ENCODE data around the gene EXOG.

EXOG gene

DNA sequence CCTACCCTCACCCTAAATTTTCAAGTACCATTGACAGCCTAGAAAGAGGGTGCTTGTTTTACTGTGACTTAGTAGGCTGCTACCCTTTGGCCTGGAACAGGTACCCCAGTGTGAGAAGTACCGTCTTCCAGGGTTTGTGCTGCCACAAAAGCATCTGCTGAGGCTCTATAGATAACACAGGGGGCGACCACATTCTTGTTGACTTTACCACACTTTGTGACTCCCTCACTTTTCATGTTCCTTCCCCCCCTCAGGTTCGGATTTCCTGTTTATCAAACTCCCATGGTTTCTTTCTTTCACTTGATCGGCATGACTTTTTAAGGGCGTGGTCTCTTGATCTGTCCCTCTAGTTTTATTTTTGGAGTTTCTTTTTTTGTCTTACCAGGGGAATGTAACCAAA, 23.5 kb downstream of the EXOG start:
- H3K27me3 ChIP-seq (ENCODE audit: control insufficient read depth, insufficient read depth, low read length): no peaks in the 10 kb centered on the region
- no peaks in the 10 kb centered on the region for H3K36me3 ChIP-seq (ENCODE audit: control insufficient read depth, insufficient read depth, low read length)
- no peak overlapping the region for H3K4me3 ChIP-seq (ENCODE audit: low read depth, low read length)
- peaks cover 8% of the 10 kb centered on the region for H3K4me1 ChIP-seq (ENCODE audit: control insufficient read depth, insufficient read depth, low read length)
- no peaks in the 10 kb centered on the region for H3K9me3 ChIP-seq (ENCODE audit: control insufficient read depth, insufficient read depth, low read length)
- H3K9ac ChIP-seq (ENCODE audit: low read depth, low read length): no peak overlapping the region

- Histone ChIP-seq H3K9ac (ENCODE audit: low read depth, low read length) (no peak overlapping the region), H3K4me1 (ENCODE audit: control insufficient read depth, insufficient read depth, low read length) (peaks cover 8% of the 10 kb centered on the region), H3K27me3 (ENCODE audit: control insufficient read depth, insufficient read depth, low read length) (no peaks in the 10 kb centered on the region), H3K36me3 (ENCODE audit: control insufficient read depth, insufficient read depth, low read length) (no peaks in the 10 kb centered on the region), H3K4me3 (ENCODE audit: low read depth, low read length) (no peak overlapping the region), H3K9me3 (ENCODE audit: control insufficient read depth, insufficient read depth, low read length) (no peaks in the 10 kb centered on the region)
These were observed 25.3 kb downstream of the EXOG start for GRCh38 chr3:38521391-38521987.

- no peaks in the 10 kb centered on the region for H3K36me3 ChIP-seq (ENCODE audit: control insufficient read depth, insufficient read depth, low read length)
- H3K9me3 ChIP-seq (ENCODE audit: control insufficient read depth, insufficient read depth, low read length): no peaks in the 10 kb centered on the region
- peaks cover 8% of the 10 kb centered on the region for H3K4me1 ChIP-seq (ENCODE audit: control insufficient read depth, insufficient read depth, low read length)
- H3K9ac ChIP-seq (ENCODE audit: low read depth, low read length): no peak overlapping the region
- H3K27me3 ChIP-seq (ENCODE audit: control insufficient read depth, insufficient read depth, low read length): no peaks in the 10 kb centered on the region
- H3K4me3 ChIP-seq (ENCODE audit: low read depth, low read length): no peak overlapping the region
These were observed 25.9 kb downstream of the EXOG start for GRCh38 chr3:38522002-38522401.

DNA sequence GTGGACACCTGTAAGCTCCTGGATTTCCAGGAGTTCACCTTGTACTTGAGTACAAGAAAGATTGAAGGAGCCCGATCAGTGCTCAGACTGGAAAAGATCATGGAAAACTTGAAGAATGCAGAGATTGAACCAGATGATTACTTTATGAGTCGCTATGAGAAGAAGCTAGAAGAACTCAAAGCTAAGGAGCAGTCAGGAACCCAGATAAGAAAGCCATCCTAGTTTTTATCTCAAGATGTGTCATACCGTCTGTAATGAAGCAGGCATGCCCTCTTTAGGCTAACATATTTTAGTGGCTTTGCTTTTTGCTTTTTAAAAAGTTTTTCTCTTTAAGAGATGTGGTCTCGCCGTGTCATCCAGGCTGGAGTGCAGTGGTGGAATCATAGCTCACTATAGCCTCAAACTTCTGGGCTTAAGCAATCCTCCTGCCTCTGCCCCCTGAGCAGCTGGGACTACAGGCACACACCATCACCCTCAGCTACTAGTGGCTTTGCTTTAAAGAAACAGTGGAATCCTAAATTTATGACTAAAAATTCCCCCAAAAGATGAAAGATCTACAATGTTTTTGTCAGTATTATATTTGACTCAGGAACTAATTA, 28.1 kb downstream of the EXOG start:
- H3K4me1 ChIP-seq (ENCODE audit: control insufficient read depth, insufficient read depth, low read length): peaks cover 8% of the 10 kb centered on the region
- H3K4me3 ChIP-seq (ENCODE audit: low read depth, low read length): no peak overlapping the region
- no peak overlapping the region for H3K9ac ChIP-seq (ENCODE audit: low read depth, low read length)
- H3K36me3 ChIP-seq (ENCODE audit: control insufficient read depth, insufficient read depth, low read length): no peaks in the 10 kb centered on the region
- no peaks in the 10 kb centered on the region for H3K27me3 ChIP-seq (ENCODE audit: control insufficient read depth, insufficient read depth, low read length)
- H3K9me3 ChIP-seq (ENCODE audit: control insufficient read depth, insufficient read depth, low read length): no peaks in the 10 kb centered on the region

- no peaks in the 10 kb centered on the region for H3K27me3 ChIP-seq (ENCODE audit: control insufficient read depth, insufficient read depth, low read length)
- H3K4me1 ChIP-seq (ENCODE audit: control insufficient read depth, insufficient read depth, low read length): no peaks in the 10 kb centered on the region
- no peaks in the 10 kb centered on the region for H3K9me3 ChIP-seq (ENCODE audit: control insufficient read depth, insufficient read depth, low read length)
- no peaks in the 10 kb centered on the region for H3K36me3 ChIP-seq (ENCODE audit: control insufficient read depth, insufficient read depth, low read length)
- no peak overlapping the region for H3K4me3 ChIP-seq (ENCODE audit: low read depth, low read length)
- H3K9ac ChIP-seq (ENCODE audit: low read depth, low read length): no peak overlapping the region
These were observed 30.7 kb downstream of the EXOG start for GRCh38 chr3:38526792-38527191.

GRCh38 chr3:38528457-38528856, 32.3 kb downstream of the EXOG start:
- H3K9ac ChIP-seq (ENCODE audit: low read depth, low read length): no peak overlapping the region
- H3K4me3 ChIP-seq (ENCODE audit: low read depth, low read length): no peak overlapping the region
- H3K4me1 ChIP-seq (ENCODE audit: control insufficient read depth, insufficient read depth, low read length): no peaks in the 10 kb centered on the region
- no peaks in the 10 kb centered on the region for H3K9me3 ChIP-seq (ENCODE audit: control insufficient read depth, insufficient read depth, low read length)
- H3K36me3 ChIP-seq (ENCODE audit: control insufficient read depth, insufficient read depth, low read length): no peaks in the 10 kb centered on the region
- H3K27me3 ChIP-seq (ENCODE audit: control insufficient read depth, insufficient read depth, low read length): no peaks in the 10 kb centered on the region

DNA sequence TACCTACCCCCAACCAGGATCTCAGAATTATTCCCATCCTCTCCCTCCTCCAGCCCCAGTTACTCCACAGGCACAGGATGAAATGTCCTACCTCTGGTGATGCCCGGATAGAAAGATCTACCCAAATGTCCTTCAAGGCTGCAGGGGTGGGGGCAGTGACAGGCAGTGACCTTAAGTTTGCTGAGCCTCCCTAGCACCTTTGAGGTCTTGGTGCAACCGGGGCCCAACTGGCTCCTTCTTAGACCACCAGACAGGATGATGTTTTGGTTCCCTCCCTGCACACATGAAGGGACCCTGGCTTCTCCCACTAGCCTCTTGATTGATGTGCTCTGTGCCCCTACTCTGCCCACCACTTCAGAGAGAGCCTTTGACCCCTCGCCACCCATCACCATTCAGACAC, 36.4 kb downstream of the EXOG start:
- H3K4me3 ChIP-seq (ENCODE audit: low read depth, low read length): no peak overlapping the region
- H3K9ac ChIP-seq (ENCODE audit: low read depth, low read length): no peak overlapping the region
- H3K27me3 ChIP-seq (ENCODE audit: control insufficient read depth, insufficient read depth, low read length): no peaks in the 10 kb centered on the region
- no peaks in the 10 kb centered on the region for H3K36me3 ChIP-seq (ENCODE audit: control insufficient read depth, insufficient read depth, low read length)
- peaks cover 10% of the 10 kb centered on the region for H3K4me1 ChIP-seq (ENCODE audit: control insufficient read depth, insufficient read depth, low read length)
- no peaks in the 10 kb centered on the region for H3K9me3 ChIP-seq (ENCODE audit: control insufficient read depth, insufficient read depth, low read length)

DNA sequence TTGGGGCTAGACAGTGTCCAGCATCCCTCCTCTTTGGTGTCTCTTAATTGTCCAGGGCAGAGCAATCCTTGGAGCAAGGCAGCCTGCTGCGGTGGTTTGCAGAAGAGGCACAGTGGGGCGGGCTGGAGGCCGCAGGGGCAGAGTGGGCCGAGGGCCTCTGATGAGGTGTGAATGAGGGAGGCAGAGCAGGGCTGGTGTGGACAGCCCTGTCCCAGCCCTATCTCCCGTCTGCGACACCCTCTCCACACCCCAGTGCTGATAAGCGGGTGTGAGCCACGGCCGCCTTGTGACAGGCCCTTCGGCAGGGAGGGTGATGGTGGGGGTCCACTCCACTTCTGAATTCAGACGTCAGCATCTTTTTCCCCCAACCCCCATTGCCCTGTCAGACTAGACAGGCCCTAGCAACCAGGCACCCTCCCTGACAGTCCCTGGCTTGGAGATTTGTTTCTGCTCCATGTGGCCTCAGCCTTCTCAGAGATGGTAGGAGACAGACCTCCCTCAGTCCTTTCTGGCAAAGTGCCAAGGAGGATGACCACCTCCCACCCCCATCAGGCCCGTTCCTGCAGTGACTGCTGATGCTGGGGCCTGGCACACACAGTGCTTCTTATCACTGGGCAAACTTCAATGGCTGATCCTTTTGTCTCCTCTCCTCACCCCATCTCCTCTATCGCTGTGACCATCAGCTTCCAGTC, 37.3 kb downstream of the EXOG start:
- Histone ChIP-seq H3K4me1 (ENCODE audit: control insufficient read depth, insufficient read depth, low read length) (peaks cover 10% of the 10 kb centered on the region), H3K36me3 (ENCODE audit: control insufficient read depth, insufficient read depth, low read length) (no peaks in the 10 kb centered on the region), H3K27me3 (ENCODE audit: control insufficient read depth, insufficient read depth, low read length) (no peaks in the 10 kb centered on the region), H3K9me3 (ENCODE audit: control insufficient read depth, insufficient read depth, low read length) (no peaks in the 10 kb centered on the region), H3K9ac (ENCODE audit: low read depth, low read length) (no peak overlapping the region), H3K4me3 (ENCODE audit: low read depth, low read length) (no peak overlapping the region)

- peaks cover 10% of the 10 kb centered on the region for H3K4me1 ChIP-seq (ENCODE audit: control insufficient read depth, insufficient read depth, low read length)
- H3K9ac ChIP-seq (ENCODE audit: low read depth, low read length): no peak overlapping the region
- no peaks in the 10 kb centered on the region for H3K27me3 ChIP-seq (ENCODE audit: control insufficient read depth, insufficient read depth, low read length)
- no peaks in the 10 kb centered on the region for H3K9me3 ChIP-seq (ENCODE audit: control insufficient read depth, insufficient read depth, low read length)
- H3K4me3 ChIP-seq (ENCODE audit: low read depth, low read length): no peak overlapping the region
- H3K36me3 ChIP-seq (ENCODE audit: control insufficient read depth, insufficient read depth, low read length): no peaks in the 10 kb centered on the region
These were observed 38.0 kb downstream of the EXOG start for GRCh38 chr3:38534180-38534579.

DNA sequence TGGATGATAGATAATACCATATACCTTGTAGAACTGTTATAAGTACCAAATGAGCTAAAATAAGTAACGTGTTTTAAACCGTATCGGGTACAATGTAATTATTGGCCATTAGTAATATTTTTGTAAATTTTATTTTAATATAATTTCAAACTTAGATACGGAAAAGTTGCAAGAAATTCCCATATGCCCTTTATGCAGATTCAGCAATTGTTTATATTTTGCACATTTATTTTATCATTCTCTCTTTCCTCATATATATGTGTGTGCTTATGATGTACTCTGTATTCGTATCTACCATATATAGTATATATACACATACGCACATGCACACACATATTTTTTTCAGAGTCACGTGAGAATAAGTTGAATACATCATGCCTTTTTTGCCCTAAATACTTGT, 38.5 kb downstream of the EXOG start:
- Histone ChIP-seq H3K4me3 (ENCODE audit: low read depth, low read length) (no peak overlapping the region), H3K27me3 (ENCODE audit: control insufficient read depth, insufficient read depth, low read length) (no peaks in the 10 kb centered on the region), H3K36me3 (ENCODE audit: control insufficient read depth, insufficient read depth, low read length) (no peaks in the 10 kb centered on the region), H3K9ac (ENCODE audit: low read depth, low read length) (no peak overlapping the region), H3K9me3 (ENCODE audit: control insufficient read depth, insufficient read depth, low read length) (no peaks in the 10 kb centered on the region), H3K4me1 (ENCODE audit: control insufficient read depth, insufficient read depth, low read length) (peaks cover 10% of the 10 kb centered on the region)

DNA sequence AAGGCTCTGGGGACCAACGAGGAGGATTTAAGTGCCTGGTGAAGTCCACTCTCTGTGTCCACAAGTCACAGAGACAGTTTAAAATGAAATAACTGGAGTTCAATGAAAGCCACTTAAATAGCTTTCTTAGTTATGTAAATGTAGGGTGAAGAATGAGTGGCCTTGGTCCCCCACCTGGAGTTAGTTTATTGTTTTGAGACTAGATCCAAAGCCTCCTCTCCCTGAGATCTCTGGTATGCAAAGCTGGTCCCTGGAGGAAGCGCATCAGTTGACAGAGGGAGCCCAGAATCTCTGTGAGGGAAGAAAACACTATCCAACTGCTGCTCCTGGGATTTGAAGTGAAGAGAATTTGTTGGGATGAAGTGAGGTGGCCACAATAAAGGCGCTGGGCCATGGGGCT, 40.5 kb downstream of the EXOG start:
- no peak overlapping the region for H3K4me3 ChIP-seq (ENCODE audit: low read depth, low read length)
- peaks cover 10% of the 10 kb centered on the region for H3K4me1 ChIP-seq (ENCODE audit: control insufficient read depth, insufficient read depth, low read length)
- H3K9ac ChIP-seq (ENCODE audit: low read depth, low read length): no peak overlapping the region
- H3K36me3 ChIP-seq (ENCODE audit: control insufficient read depth, insufficient read depth, low read length): no peaks in the 10 kb centered on the region
- H3K9me3 ChIP-seq (ENCODE audit: control insufficient read depth, insufficient read depth, low read length): no peaks in the 10 kb centered on the region
- no peaks in the 10 kb centered on the region for H3K27me3 ChIP-seq (ENCODE audit: control insufficient read depth, insufficient read depth, low read length)

DNA sequence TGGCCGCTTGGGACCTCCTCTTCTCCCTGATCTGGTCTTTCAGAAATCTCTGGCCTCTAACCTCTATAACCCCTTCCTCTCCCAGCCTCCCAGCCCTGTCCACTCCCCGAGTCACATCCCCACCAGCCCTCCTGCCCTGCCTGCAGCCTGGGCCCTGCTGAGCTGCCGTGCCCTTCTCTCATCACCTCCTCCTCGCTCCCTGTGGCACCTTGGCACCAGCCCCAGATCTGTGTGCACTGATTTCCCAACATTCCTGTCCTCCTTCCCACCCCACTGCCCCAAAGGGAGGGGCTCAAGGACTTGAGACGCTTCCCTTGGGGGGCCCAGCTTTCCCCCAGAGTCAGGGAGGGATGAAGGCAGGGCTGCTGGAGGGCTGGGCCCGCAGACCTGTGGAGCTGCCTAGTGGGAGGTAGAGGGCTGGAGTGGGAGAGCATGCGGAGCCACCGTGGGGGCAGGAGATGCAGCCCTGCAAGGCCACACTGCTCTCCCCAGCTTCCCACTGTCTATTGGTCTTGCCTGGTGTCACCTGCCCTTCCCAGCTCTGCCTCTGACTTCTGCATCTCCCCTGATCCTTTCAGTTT, 42.7 kb downstream of the EXOG start:
- Histone ChIP-seq H3K36me3 (ENCODE audit: control insufficient read depth, insufficient read depth, low read length) (no peaks in the 10 kb centered on the region), H3K9me3 (ENCODE audit: control insufficient read depth, insufficient read depth, low read length) (no peaks in the 10 kb centered on the region), H3K4me3 (ENCODE audit: low read depth, low read length) (no peak overlapping the region), H3K27me3 (ENCODE audit: control insufficient read depth, insufficient read depth, low read length) (no peaks in the 10 kb centered on the region), H3K4me1 (ENCODE audit: control insufficient read depth, insufficient read depth, low read length) (peaks cover 10% of the 10 kb centered on the region), H3K9ac (ENCODE audit: low read depth, low read length) (no peak overlapping the region)
